ENCODE data around the gene FILIP1. TPM values are rescaled to one million over a fixed set of nuclear protein-coding genes. Genes with fewer than 3 reads are reported as not detected.

FILIP1 gene
- total and polyA plus RNA-seq, 2 of the 4 experiments (the other 2 are of a cell fraction) = under 0.01 to 0.03 TPM

DNA sequence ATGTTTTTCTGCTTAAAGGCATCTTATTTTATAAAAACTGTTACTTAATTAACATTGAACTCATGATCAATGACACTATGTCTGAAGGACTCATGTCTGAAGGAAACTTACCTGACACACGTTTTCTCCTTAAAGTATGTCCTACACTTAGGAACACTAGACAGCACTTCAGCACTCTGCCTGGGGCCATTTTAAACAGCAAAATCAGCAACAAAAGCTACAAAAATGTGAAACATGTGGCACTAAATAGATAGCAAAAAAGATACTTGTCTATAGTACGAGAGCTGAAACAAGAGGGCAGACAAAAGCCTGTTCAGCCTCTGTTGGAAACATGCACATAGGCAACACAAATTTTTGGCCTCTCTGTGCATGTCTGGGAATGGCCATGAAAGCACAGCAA, 115.5 kb downstream of the FILIP1 start:
- Histone ChIP-seq H3K4me2 (ENCODE audit: low read depth, low read length) (no peak overlapping the region), H3K4ac (ENCODE audit: low read depth, low read length) (no peak overlapping the region), H3K27ac (ENCODE audit: insufficient read depth, low read length) (no peak overlapping the region), H3K27me3 (ENCODE audit: control insufficient read depth, insufficient read depth, low read length) (no peaks in the 10 kb centered on the region), H2AK5ac (ENCODE audit: low read depth, low read length) (no peak overlapping the region), H3K23ac (ENCODE audit: low read depth, low read length) (no peak overlapping the region), H4K20me1 (ENCODE audit: insufficient read depth, low read length) (no peaks in the 10 kb centered on the region), H3K36me3 (ENCODE audit: control insufficient read depth, insufficient read depth, low read length) (no peaks in the 10 kb centered on the region), H2BK120ac (ENCODE audit: low read depth, low read length) (no peak overlapping the region), H3K9ac (ENCODE audit: low read depth, low read length) (no peak overlapping the region), H2BK20ac (ENCODE audit: low read depth, low read length) (no peak overlapping the region), H2BK15ac (ENCODE audit: low read depth, low read length) (no peak overlapping the region), H4K8ac (ENCODE audit: low read depth in 2 of 2, low read length in 2 of 2) (no peak overlapping the region), H3K18ac (ENCODE audit: low read depth, low read length) (no peak overlapping the region), H2AK9ac (replicated peaks; ENCODE audit: low read depth, low read length, poor library complexity) (no peak overlapping the region), H3K4me1 (ENCODE audit: control insufficient read depth, insufficient read depth, low read length) (peaks cover 4% of the 10 kb centered on the region; the same call in 1 of the 2 replicates), H4K5ac (ENCODE audit: low read depth, low read length) (no peak overlapping the region), H4K91ac (ENCODE audit: insufficient read depth, low read depth, low read length) (no peak overlapping the region), H3K4me3 (ENCODE audit: insufficient read depth, low read depth, low read length) (no peak overlapping the region), H2AFZ (replicated peaks; ENCODE audit: low read length, poor library complexity) (no peak overlapping the region), H3K9me1 (ENCODE audit: insufficient read depth, low read length) (peaks cover 5% of the 10 kb centered on the region; the same call in 1 of the 2 replicates), H3K79me1 (ENCODE audit: low read depth in 1 of 2, low read length in 2 of 2) (no peaks in the 10 kb centered on the region), H2BK5ac (ENCODE audit: low read depth, low read length, poor library complexity, severe bottlenecking) (no peak overlapping the region), H3K14ac (replicated peaks; ENCODE audit: low read depth, low read length) (no peak overlapping the region), H3K9me3 (ENCODE audit: control insufficient read depth, insufficient read depth, low read length) (no peaks in the 10 kb centered on the region), H3K56ac (ENCODE audit: extremely low read depth, insufficient read depth, low read length) (no peak overlapping the region)
- in situ Hi-C loops (cut with MboI; ENCODE audit: low sequenced_read_pairs) (no loop called here), dilution Hi-C loops (cut with HindIII; ENCODE audit: low sequenced_read_pairs, unreplicated experiment) (no loop called here), intact Hi-C loops (cut with micrococcal nuclease) (no loop called here)
- 100% methylated on average over 1 of the region's 2 CpGs; no CpG with 5 or more reads in 1 of the 2 experiments for WGBS, 2 experiments (ENCODE audit: extremely low coverage in 2 of 2, insufficient read length in 1 of 2)
- TF ChIP-seq CEBPB (IDR thresholded peaks at IDR 0.05; ENCODE audit: low read depth, low read length) = no peak
- no peak for TF ChIP-seq RFX5 (IDR thresholded peaks at IDR 0.05; ENCODE audit: low read depth, low read length)
- ChIA-PET CTCF (interaction anchor here (1.2 kb wide), 1 partner anchor 80 kb away, joined by 3 read pairs; no protein-coding TSS in a partner anchor), POLR2A (ENCODE audit: unreplicated experiment) (no interaction called here)
- ATAC-seq (ENCODE audit: low read depth) (no peak), DNase-seq (no peak)
- BruUV-seq (replicated peaks) = no TSS peak

Measured in IMR-90 (cell line).